UCSD-AML1 (cell line): Measurements from ENCODE around the gene GPAT3.

Experiments
- DNase-seq: peaks from one replicate; lab custom pipeline; 2025; ENCODE audit not compliant: unreplicated experiment; lab: John Stamatoyannopoulos, UW

The GPAT3 gene

GRCh38 chr4:83639849-83640493, 104.1 kb downstream of the GPAT3 start:
- peak; percentile 13 for DNase-seq

DNA sequence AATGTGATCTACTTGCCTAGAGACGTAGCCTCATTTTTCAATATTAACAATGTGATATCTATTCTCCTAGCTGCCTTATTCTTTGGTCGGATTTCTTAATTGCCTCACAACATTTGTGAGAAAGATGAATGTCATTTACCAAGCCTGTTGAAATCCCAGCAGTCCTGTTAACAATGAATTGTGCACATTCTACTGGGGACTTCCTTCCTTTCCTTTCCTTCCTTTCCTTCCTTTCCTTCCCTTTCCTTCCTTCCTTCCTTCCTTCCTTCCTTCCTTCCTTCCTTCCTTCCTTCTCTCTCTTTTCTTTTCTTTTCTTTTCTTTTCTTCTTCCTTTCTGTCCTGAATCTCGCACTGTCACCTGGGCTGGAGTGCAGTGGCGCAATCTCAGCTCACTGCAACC, 107.1 kb downstream of the GPAT3 start:
- DNase-seq = no peak

DNA sequence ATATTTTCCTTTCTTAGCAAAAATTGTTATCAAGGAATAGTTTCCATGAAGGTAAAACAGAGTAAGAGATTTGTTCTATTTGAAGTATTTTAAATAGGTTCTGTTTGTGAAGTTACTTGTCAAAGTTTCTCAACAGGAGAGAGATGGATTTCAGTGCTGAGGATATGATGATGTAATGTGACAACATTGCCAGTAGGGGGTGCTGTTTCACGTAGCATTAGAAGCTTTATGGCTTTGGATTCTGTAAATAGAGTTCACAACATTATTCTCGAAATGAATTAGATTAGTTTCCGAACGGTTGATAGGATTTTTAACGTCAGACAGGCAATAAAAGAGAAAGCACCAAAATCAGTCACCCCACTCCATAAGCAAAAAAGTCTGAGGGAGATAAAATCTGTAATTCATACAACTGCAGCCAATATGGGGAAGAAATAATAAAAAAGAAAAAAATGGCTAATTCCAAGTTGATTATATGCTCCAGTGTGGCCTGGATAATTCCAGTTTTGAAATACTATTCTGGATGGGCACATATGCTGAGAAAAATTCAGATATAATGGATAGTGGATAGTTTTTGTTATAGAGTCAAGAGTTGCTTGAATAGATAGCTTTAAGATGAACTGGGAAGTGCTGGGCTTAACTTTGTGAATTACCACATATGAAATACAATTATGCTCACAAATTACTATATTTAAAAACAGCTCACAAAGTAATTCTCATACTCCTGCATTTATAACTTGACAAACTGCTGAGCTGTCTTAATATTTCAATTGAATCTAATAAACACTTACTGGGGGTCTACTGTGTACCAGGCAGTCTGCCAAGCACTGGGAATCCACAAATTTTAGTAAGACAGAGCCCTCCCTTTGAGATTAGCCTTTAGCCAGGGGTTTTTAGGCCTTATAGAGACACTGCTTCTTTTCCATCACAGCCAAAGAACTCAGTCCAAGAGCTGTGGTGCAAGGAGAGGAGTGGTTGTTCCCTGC, 109.1 kb downstream of the GPAT3 start:
- DNase-seq = no peak

GRCh38 chr4:83646538-83647239, 110.8 kb downstream of the GPAT3 start:
- no peak for DNase-seq

DNA sequence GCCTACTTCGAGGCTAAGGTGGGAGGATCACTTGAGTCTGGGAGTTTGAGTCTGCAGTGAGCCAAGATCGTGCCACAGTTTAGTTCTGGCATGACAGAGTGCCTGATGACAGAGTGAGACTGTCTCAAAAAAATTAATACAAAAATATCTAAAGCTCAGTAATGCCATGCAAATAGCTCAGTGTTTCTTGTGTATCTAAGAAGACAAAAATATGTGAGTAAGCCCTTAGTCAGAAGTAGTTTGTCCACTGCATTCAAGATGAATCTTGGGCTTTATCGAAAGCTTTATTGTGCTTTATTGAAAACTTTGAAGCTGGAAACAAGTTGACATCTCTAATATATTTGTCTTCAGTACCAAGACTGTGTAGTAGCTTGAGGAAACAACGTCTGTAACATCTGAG, 115.9 kb downstream of the GPAT3 start:
- no peak for DNase-seq
